Measurements from ENCODE around the gene JADE3. TPM values are rescaled to one million over a fixed set of nuclear protein-coding genes. Genes with fewer than 3 reads are reported as not detected.

Gene JADE3
- polyA plus RNA-seq, 1 donor (not counting 4 experiments of a cell fraction or from before 2014, with no cell fraction given) = 8.2 TPM

DNA sequence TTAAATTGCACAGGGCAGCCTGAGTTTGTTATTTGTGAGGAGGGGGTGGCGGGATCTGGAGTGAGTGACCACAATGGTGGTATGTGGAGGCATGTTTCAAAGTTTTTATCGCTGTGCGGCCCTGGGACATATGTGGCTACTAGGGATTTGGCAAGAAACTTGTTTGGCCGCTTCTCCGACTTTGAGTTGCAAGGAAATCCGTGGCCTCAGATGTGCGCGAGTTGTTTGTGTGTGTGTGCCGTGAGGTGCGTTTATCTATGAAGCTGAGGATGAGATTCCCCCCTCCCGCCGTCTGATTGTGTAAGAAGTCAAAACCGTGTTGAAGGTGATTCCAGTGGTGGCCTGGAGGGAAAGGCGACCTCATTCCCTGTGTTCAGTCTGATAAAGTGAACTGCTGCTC lies 1.4 kb downstream of the JADE3 start:
- peak overlapping the region; percentile 59 to 68 (median 60) for H3K4me3 ChIP-seq (ENCODE audit: control insufficient read depth in 2 of 3, extremely low read depth in 1 of 3, insufficient read depth in 2 of 3, low read depth in 1 of 3, low read length in 3 of 3)
- no peaks in the 10 kb centered on the region for H3K9me3 ChIP-seq (ENCODE audit: control insufficient read depth, low read depth, low read length)
- no peak for TF ChIP-seq EZH2 (IDR thresholded peaks at IDR 0.05; ENCODE audit: low read length)
- TF ChIP-seq, protein P1, sequence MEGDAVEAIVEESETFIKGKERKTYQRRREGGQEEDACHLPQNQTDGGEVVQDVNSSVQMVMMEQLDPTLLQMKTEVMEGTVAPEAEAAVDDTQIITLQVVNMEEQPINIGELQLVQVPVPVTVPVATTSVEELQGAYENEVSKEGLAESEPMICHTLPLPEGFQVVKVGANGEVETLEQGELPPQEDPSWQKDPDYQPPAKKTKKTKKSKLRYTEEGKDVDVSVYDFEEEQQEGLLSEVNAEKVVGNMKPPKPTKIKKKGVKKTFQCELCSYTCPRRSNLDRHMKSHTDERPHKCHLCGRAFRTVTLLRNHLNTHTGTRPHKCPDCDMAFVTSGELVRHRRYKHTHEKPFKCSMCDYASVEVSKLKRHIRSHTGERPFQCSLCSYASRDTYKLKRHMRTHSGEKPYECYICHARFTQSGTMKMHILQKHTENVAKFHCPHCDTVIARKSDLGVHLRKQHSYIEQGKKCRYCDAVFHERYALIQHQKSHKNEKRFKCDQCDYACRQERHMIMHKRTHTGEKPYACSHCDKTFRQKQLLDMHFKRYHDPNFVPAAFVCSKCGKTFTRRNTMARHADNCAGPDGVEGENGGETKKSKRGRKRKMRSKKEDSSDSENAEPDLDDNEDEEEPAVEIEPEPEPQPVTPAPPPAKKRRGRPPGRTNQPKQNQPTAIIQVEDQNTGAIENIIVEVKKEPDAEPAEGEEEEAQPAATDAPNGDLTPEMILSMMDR (optimal IDR thresholded peaks at IDR 0.05 in 1 of 3, IDR thresholded peaks at IDR 0.05 in 1 of 3, conservative IDR thresholded peaks at IDR 0.05 in 1 of 3; ENCODE audit: extremely low read depth in 1 of 3, insufficient read depth in 2 of 3, low read length in 3 of 3) = no peak
- H4K20me1 ChIP-seq (ENCODE audit: control insufficient read depth, extremely low read depth, insufficient read depth, low read length) = no peaks in the 10 kb centered on the region
- H3K36me3 ChIP-seq (ENCODE audit: control insufficient read depth in 2 of 2, extremely low read depth in 1 of 2, insufficient read depth in 2 of 2, low read length in 2 of 2) = no peaks in the 10 kb centered on the region
- H3K4me1 ChIP-seq (ENCODE audit: control insufficient read depth, extremely low read depth, insufficient read depth, low read length) = no peaks in the 10 kb centered on the region
- H3K9me1 ChIP-seq (ENCODE audit: control insufficient read depth, extremely low read depth, insufficient read depth, low read length) = no peaks in the 10 kb centered on the region
- H3K27ac ChIP-seq (ENCODE audit: control insufficient read depth, insufficient read depth, low read length) = no peak overlapping the region
- peak overlapping the region; percentile 63 for H3K4me2 ChIP-seq (ENCODE audit: control insufficient read depth, extremely low read depth, insufficient read depth, low read depth, low read length)
- DNase-seq (ENCODE audit: low read depth, low spot score) (no peak), FAIRE-seq (no peak)
- peaks cover 26% of the 10 kb centered on the region for H3K79me2 ChIP-seq (ENCODE audit: control insufficient read depth, insufficient read depth, low read length)
- H3K9ac ChIP-seq (ENCODE audit: control insufficient read depth, extremely low read depth, insufficient read depth, low read length) = peak overlapping the region; percentile 68
- no peaks in the 10 kb centered on the region for H3K27me3 ChIP-seq (ENCODE audit: control insufficient read depth, extremely low read depth, insufficient read depth, low read length)
- dilution Hi-C loops (cut with MboI; ENCODE audit: extremely low pct_ligation_motif_present, low sequenced_read_pairs) = no loop called here
- H2AFZ ChIP-seq (ENCODE audit: control insufficient read depth, low read length) = no peak overlapping the region

DNA sequence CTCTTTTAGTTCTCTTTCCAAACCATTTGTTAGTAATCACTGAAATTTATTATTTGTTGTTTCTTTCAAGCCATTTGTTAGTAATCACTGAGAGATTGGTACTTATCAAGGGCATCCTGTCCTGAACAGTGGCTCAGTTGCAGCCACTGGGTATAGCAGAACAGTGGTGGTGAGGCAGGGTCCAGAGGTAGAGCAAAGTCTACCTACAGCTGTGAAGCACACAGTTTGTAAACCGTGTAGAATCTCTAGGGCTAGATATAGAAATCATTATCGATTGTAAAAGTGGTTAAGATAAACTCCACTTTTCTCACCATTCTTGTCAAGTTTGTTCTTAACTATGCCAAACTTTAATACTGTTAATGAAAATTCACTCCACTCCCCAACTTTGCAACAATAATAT lies 4.1 kb downstream of the JADE3 start:
- FAIRE-seq = no peak
- Histone ChIP-seq H2AFZ (ENCODE audit: control insufficient read depth, low read length) (no peak overlapping the region), H3K9ac (ENCODE audit: control insufficient read depth, extremely low read depth, insufficient read depth, low read length) (no peak overlapping the region), H3K4me2 (ENCODE audit: control insufficient read depth, extremely low read depth, insufficient read depth, low read depth, low read length) (no peak overlapping the region), H3K79me2 (ENCODE audit: control insufficient read depth, insufficient read depth, low read length) (peaks cover 44% of the 10 kb centered on the region), H3K9me3 (ENCODE audit: control insufficient read depth, low read depth, low read length) (no peaks in the 10 kb centered on the region), H3K27me3 (ENCODE audit: control insufficient read depth, extremely low read depth, insufficient read depth, low read length) (no peaks in the 10 kb centered on the region), H4K20me1 (ENCODE audit: control insufficient read depth, extremely low read depth, insufficient read depth, low read length) (no peaks in the 10 kb centered on the region), H3K27ac (ENCODE audit: control insufficient read depth, insufficient read depth, low read length) (no peak overlapping the region), H3K4me1 (ENCODE audit: control insufficient read depth, extremely low read depth, insufficient read depth, low read length) (no peaks in the 10 kb centered on the region), H3K9me1 (ENCODE audit: control insufficient read depth, extremely low read depth, insufficient read depth, low read length) (no peaks in the 10 kb centered on the region), H3K36me3 (ENCODE audit: control insufficient read depth in 2 of 2, extremely low read depth in 1 of 2, insufficient read depth in 2 of 2, low read length in 2 of 2) (no peaks in the 10 kb centered on the region), H3K4me3 (ENCODE audit: control insufficient read depth in 2 of 3, extremely low read depth in 1 of 3, insufficient read depth in 2 of 3, low read depth in 1 of 3, low read length in 3 of 3) (no peak overlapping the region)
- DNase-seq (ENCODE audit: low read depth, low spot score) = no peak
- dilution Hi-C loops (cut with MboI; ENCODE audit: extremely low pct_ligation_motif_present, low sequenced_read_pairs) = no loop called here
- no peak for TF ChIP-seq EZH2 (IDR thresholded peaks at IDR 0.05; ENCODE audit: low read length)
- TF ChIP-seq, protein P1 (optimal IDR thresholded peaks at IDR 0.05 in 1 of 3, IDR thresholded peaks at IDR 0.05 in 1 of 3, conservative IDR thresholded peaks at IDR 0.05 in 1 of 3; ENCODE audit: extremely low read depth in 1 of 3, insufficient read depth in 2 of 3, low read length in 3 of 3) = no peak

All from keratinocyte (primary cell).